Measurements from ENCODE around the gene PARD3B. TPM values are rescaled to one million over a fixed set of nuclear protein-coding genes. Genes with fewer than 3 reads are reported as not detected.

The PARD3B gene
- total and polyA plus RNA-seq, 2 of the 8 experiments (the other 6 are each of a cell fraction or from before 2014, with no cell fraction given), result 1.2 to 5.7 TPM

- no peak for TF ChIP-seq CHD7 (IDR thresholded peaks at IDR 0.05; ENCODE audit: insufficient replicate concordance, low read length)
- TF ChIP-seq HDAC2 (IDR thresholded peaks at IDR 0.05; ENCODE audit: borderline replicate concordance in 1 of 2, low read depth in 2 of 2, low read length in 2 of 2), result no peak
- no peak for TF ChIP-seq KDM1A (IDR thresholded peaks at IDR 0.05; ENCODE audit: borderline replicate concordance, low read length)
- no peak for TF ChIP-seq EP300 (IDR thresholded peaks at IDR 0.05; ENCODE audit: borderline replicate concordance in 1 of 2, low read depth in 2 of 2, low read length in 2 of 2)
Measured at GRCh38 chr2:205187731-205188130, 642.5 kb downstream of the PARD3B start (continued).

All from H1 (cell line).